HG03280 (cell line): ENCODE measurements around the gene ZNF609.
"Not testable (repeated sequence)": the region's sequence is repeated elsewhere in the genome, so short reads cannot be mapped to it uniquely, and the experiment has no call there.

Experiments
- ATAC-seq: cut with Tn5 transposase; IDR thresholded peaks from one replicate; pipeline ENCODE4 v1.9.1; 2021; ENCODE audit warnings: mild to moderate bottlenecking, moderate library complexity; ENCODE audit not compliant: unreplicated experiment

Gene ZNF609

GRCh38 chr15:64454282-64454681, 6.1 kb upstream of the ZNF609 start:
- no peak for ATAC-seq

GRCh38 chr15:64455961-64456371, 4.4 kb upstream of the ZNF609 start:
- ATAC-seq: no peak

GRCh38 chr15:64456634-64457108, 3.7 kb upstream of the ZNF609 start:
- ATAC-seq: no peak

GRCh38 chr15:64459066-64459781, 1.2 kb upstream of the ZNF609 start:
- ATAC-seq: no peak

DNA sequence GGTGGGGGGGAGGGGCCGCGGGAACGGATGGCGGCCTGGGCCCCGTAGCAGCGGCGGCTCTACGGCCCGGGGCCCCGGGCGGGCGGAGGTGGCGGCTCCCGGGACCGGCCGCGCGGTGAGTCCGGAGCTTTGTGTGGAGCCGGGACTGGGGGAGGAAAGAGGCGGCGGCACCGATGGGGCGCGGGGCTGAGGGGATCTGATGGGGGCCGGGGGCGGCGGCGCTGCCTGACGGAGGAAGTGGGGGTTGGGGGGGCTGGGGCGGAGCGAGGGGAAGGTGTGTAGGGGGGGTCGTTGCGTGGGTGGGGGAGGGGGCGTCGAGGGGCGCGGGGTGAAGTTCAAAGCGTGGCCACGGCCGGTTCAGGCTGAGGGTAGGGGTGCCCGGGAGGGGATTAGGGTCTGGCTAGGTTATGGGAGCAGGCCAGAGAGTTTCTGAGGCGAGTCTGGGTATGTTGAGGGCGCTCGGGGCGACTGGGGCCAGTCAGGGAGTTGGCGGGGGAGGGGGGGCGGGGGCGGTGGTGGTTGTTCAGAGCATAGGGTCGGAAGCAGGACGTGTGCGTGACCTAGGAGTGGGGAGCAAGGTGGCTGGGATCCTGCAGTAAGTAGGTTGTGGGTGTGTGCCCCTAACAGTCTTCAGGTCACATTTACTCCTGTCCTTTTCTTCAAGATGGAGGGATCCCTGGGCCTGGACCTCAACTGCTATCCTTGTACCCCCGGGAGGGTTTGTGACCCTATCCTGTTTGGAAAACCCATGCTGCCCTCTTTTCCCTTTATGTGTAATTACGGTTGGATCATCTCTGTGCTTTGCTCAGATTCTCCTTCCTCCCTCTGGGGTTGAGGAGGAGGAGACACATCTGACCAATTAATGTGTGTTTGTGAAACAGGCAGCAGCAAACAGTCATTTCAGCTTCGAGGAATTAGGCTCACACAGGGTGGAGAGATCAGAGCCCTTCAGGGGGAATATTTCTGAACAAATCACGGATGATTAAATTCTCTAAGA, 644 bp downstream of the ZNF609 start:
- no peak for ATAC-seq

DNA sequence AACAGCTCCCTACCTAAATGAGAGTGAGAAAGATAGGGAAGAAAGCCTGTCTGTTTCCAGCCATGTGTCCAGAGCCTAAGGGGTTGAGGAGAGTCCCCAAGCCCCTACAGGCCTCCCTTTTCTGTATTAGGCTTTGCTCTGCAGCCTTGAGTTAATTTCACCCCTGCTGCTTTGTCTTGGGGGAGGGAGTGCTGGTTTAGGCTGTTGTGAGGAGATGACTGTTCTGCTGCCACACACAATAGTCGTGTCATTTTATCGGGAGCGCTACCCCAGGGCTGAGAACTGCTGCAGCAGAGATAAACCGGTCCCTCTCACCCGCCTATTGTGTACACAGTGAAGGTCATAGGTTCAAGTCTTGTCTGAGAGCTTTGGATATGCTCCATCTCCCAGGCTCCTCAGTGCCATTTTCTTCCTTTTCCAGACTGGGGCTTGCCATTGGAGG, 1.4 kb downstream of the ZNF609 start:
- ATAC-seq: no peak

DNA sequence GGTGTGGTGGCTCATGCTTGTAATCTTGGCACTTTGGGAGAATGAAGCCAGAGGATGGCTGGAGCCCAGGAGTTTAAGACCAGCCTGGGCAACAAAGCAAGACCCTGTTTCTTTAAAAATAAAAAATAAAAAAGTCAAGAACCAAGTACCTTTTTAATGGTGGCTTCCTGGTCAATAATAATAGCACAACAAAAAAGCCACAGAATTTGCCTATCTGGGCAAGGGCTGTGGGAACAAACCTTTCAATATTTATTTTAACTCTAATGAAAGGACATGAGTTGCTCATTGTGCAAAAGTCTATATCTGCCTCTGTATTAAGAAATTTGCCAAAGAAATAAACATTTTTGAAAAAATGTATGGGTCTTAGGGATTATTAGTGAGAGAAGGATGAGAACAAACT, 2.1 kb downstream of the ZNF609 start:
- ATAC-seq: no peak

DNA sequence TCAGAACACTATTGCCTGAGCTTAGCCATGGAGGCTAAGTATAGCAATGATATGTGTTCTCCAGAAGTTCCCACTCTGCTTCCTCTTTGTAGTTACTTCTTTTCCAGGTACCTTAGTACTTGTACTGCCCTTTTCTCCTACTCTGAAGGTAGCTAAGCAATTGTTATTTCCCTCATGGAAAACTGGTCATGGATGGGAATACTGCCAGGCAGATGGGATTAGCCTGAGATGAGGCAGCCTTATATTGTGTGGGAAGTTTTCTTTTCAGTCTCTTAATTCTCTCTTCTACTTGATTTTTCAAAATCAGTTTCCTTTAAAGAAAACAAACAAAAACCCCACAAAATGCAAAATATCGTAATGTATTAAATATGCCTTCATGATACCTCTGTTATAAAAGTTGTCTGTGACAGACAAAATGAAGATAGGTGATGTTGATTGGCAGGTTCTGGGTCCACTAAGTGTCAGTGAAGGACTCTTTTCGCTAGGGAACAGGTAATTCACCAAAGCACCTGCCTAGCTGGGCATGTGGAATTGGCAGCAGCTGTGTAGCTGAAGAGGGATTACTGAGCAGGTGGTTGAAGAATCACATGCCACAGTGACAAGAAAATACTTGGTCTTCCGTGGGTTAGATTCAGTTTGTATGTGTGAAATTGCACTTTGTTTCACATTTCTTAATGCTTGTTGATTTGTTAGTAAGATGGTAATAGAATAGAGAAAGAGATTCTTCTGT, 4.1 kb downstream of the ZNF609 start:
- no peak for ATAC-seq

DNA sequence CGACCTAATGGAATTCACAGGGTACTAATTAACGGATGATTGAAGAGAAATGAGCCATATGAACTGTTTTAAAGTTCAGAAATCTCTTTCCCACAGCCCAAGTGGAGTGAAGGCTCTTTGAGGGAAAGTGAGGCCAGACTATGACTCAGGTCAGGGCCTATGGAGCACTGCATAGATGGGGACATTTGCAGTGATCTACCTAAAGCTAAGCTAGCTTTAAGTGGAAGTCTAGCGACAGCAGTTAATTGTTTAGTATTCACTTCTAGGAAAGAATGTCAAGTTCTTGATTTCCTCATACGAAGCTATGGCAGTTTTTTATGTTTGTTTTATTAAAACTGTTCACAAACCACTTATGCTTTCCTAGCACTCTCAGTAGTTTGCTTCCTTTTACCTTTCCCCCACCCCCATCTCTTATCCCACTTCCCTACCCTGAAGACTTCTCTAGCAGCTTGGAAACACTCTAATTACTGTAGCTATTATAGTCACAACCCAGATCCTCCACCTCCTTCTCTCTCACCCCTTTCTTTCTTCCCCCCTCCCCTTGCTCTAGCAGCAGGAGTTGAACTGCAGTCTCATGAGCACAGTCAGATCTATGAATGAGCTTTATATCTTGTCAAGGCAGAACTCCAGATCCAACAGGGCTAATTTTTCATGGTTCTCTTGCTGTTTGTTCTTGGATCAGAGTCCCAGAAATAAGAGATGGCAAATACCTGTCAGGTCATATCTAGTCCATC, 6.2 kb downstream of the ZNF609 start:
- no peak for ATAC-seq

GRCh38 chr15:64472161-64472560, 11.8 kb downstream of the ZNF609 start:
- no peak for ATAC-seq

DNA sequence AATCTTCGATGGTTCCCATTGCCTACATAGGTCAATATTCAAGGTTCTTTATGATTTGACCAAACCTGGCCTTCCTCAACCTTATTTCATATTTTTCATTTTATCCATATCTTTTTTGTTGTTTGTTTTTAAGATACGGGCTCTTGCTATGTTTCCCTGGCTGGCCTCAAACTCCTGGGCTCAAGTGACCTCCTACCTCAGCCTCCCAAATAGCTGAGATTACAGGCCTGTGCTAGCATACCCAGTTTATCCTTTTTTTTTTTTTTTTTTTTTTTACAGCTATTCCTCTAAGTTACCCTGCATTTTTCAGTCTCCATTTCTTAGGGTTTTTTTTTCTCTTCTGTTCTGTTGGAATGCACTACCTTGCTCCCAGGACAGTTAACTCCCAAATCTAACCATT, 14.5 kb downstream of the ZNF609 start:
- ATAC-seq: no peak

GRCh38 chr15:64476550-64476949, 16.2 kb downstream of the ZNF609 start:
- ATAC-seq: no peak

- no peak for ATAC-seq
Observed at GRCh38 chr15:64478863-64479262, 18.5 kb downstream of the ZNF609 start.

GRCh38 chr15:64480891-64481290, 20.5 kb downstream of the ZNF609 start:
- no peak for ATAC-seq

- no peak for ATAC-seq
Observed at GRCh38 chr15:64483749-64484148, 23.4 kb downstream of the ZNF609 start.

- no peak for ATAC-seq
Observed at GRCh38 chr15:64485796-64486195, 25.4 kb downstream of the ZNF609 start.

GRCh38 chr15:64490598-64491259, 30.4 kb downstream of the ZNF609 start:
- ATAC-seq: no peak

- ATAC-seq: no peak
Observed at GRCh38 chr15:64493641-64494040, 33.3 kb downstream of the ZNF609 start.

GRCh38 chr15:64495968-64496367, 35.6 kb downstream of the ZNF609 start:
- ATAC-seq: not testable (repeated sequence)
